Neural crest cell (in vitro differentiated cells): ENCODE data around the gene LONRF2. TPM values are rescaled to one million over a fixed set of nuclear protein-coding genes. Genes with fewer than 3 reads are reported as not detected.

Source experiments
- DNase-seq: peaks from one replicate; pipeline ENCODE4 v3.0.0; 2021; ENCODE audit warnings: low read depth, mixed read lengths, low spot score
- H3K27ac Mint-ChIP-seq: one replicate; pipeline ENCODE4 v1.8.0; 2021; ENCODE audit warnings: mild to moderate bottlenecking, mixed read lengths; ENCODE audit not compliant: unreplicated experiment
- H3K27me3 Mint-ChIP-seq: 2 replicates; pipeline ENCODE4 v1.8.0; 2021; ENCODE audit warnings: low read depth, mild to moderate bottlenecking, mixed read lengths
- H3K36me3 Mint-ChIP-seq: 2 replicates; pipeline ENCODE4 v1.8.0; 2021; ENCODE audit warnings: low read depth, mild to moderate bottlenecking, mixed read lengths
- H3K4me1 Mint-ChIP-seq: 2 replicates; pipeline ENCODE4 v1.8.0; 2021; ENCODE audit warnings: mixed read lengths
- H3K4me3 Mint-ChIP-seq: one replicate; pipeline ENCODE4 v1.8.0; 2021; ENCODE audit warnings: mild to moderate bottlenecking, mixed read lengths
- H3K9me3 Mint-ChIP-seq: 2 replicates; pipeline ENCODE4 v1.8.0; 2021; ENCODE audit warnings: mixed read lengths
- total RNA-seq: library from RNA; stranded (reverse); gene quantifications from 2 replicates; pipeline ENCODE4 v1.2.1, GENCODE V29; 2021
- TF ChIP-seq, protein P1 (sequence below): fragments of 200-600 bp; sonication (generic); conservative IDR thresholded peaks from 2 replicates; pipeline ENCODE4 v1.5.0; 2021; ENCODE audit warnings: antibody characterized with exemption, mild to moderate bottlenecking

LONRF2 gene
- total RNA-seq, 1 donor from 2014 or later = 5.2 TPM

DNA sequence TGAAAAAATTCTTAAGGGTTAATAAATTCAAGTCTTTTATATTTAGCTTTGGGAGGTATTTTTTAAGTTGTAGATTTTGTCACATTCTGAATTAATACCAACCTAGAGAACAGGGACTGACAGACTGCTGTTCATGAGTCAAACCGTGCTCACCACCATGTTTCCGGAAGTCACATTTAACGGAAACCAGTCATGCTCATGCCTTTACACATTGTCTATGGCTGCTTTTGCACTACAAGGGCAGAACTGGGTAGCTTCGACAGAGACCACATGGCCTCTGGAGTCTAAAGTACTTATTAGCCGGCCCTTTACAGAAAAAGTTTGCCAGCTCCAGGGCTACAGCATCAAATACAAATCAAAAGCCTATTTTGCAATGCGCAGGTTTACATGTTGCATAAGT is 33.3 kb downstream of the LONRF2 start:
- Mint-ChIP-seq H3K9me3 (no peaks in the 10 kb centered on the region), H3K4me3 (no peak overlapping the region), H3K4me1 (no peaks in the 10 kb centered on the region), H3K27ac (no peak overlapping the region), H3K36me3 (no peaks in the 10 kb centered on the region), H3K27me3 (no peaks in the 10 kb centered on the region)
- no peak for DNase-seq
- TF ChIP-seq, protein P1, sequence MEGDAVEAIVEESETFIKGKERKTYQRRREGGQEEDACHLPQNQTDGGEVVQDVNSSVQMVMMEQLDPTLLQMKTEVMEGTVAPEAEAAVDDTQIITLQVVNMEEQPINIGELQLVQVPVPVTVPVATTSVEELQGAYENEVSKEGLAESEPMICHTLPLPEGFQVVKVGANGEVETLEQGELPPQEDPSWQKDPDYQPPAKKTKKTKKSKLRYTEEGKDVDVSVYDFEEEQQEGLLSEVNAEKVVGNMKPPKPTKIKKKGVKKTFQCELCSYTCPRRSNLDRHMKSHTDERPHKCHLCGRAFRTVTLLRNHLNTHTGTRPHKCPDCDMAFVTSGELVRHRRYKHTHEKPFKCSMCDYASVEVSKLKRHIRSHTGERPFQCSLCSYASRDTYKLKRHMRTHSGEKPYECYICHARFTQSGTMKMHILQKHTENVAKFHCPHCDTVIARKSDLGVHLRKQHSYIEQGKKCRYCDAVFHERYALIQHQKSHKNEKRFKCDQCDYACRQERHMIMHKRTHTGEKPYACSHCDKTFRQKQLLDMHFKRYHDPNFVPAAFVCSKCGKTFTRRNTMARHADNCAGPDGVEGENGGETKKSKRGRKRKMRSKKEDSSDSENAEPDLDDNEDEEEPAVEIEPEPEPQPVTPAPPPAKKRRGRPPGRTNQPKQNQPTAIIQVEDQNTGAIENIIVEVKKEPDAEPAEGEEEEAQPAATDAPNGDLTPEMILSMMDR = no peak

GRCh38 chr2:100286318-100286717 is 36.0 kb downstream of the LONRF2 start:
- DNase-seq = no peak
- Mint-ChIP-seq H3K27ac (no peak overlapping the region), H3K9me3 (no peaks in the 10 kb centered on the region), H3K36me3 (no peaks in the 10 kb centered on the region), H3K4me1 (peaks cover 11% of the 10 kb centered on the region), H3K27me3 (no peaks in the 10 kb centered on the region), H3K4me3 (no peak overlapping the region)
- TF ChIP-seq, protein P1 = no peak

DNA sequence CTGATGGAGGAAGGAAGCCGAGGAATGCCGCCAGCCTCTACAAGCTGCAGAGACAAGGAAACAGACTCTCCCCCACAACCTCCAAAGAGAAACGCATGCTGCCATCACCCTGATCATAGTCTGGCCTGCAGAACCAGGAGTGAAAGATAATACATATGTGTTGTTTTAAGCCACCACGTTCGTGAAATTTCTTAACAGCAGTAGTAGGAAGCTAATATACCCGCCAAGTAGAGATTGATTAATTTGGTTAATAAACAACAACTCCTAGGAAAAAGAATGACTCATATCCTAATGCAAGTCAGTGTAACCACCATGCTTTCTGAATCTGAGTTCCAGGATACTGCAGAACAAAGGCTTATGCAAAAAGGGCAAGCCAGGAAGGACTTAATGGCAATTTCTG is 36.6 kb downstream of the LONRF2 start:
- TF ChIP-seq, protein P1 = no peak
- no peak overlapping the region for H3K27ac Mint-ChIP-seq
- H3K4me1 Mint-ChIP-seq = peaks cover 15% of the 10 kb centered on the region
- H3K36me3 Mint-ChIP-seq = no peaks in the 10 kb centered on the region
- no peak for DNase-seq
- no peak overlapping the region for H3K4me3 Mint-ChIP-seq
- H3K9me3 Mint-ChIP-seq = no peaks in the 10 kb centered on the region
- H3K27me3 Mint-ChIP-seq = no peaks in the 10 kb centered on the region

DNA sequence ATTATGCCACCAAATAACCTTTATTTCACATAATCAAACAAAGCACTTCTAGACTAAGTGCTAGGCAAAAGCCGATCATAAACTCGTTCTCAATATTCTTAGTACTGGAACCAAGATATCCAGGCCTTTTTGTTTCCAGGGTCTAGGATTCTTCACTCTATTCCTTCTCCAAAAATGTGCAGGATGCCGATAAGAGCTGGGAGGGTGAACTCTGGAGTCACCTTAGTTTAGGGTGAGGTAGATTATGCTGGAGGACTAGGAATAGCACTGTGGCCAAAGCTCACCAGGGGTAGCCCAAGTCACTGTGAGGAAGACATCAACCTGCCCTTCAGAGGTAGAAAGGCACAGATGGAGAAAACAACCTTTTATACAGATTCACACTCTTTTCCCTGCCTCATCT is 37.3 kb downstream of the LONRF2 start:
- Mint-ChIP-seq H3K4me1 (peaks cover 15% of the 10 kb centered on the region), H3K4me3 (no peak overlapping the region), H3K27ac (no peak overlapping the region), H3K36me3 (no peaks in the 10 kb centered on the region), H3K27me3 (no peaks in the 10 kb centered on the region), H3K9me3 (no peaks in the 10 kb centered on the region)
- DNase-seq = no peak
- TF ChIP-seq, protein P1 = no peak

DNA sequence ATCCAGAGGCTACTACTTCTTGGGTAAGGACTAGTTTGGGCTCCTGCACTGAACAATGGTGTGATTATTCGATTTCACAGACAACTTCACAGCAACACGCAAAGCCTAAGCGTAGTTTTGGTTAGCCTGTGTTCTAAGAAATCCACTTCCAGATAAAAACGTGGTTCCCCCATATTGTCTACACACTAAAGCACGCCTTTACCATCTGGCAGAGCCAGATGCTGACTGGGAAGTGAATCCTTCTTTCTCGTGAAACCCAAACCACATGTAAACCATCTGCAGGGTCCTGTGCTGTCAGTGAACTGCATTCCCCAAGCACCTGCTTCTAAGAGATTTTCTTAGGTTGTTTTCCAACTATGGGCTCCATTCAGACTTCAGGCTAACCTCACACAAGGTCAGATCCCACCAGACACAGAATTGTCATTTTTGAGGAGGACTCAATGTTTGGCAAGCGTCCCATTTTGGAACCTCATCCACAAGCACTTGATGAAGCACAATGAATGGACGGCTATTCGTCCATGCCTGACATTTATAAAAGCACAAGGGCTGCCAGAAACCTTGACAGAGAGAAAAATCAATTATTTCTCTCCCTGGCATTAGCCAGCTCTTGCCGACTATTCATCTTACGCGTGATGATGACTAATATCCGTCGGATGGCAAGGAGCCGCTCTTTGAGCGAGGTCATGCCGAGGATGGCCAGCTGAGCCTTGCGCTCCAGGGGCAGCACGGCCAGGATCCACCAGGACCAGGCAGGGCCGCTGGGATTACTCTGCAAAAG is 38.4 kb downstream of the LONRF2 start:
- no peaks in the 10 kb centered on the region for H3K9me3 Mint-ChIP-seq
- TF ChIP-seq, protein P1 = no peak
- no peak overlapping the region for H3K4me3 Mint-ChIP-seq
- DNase-seq = no peak
- H3K27me3 Mint-ChIP-seq = no peaks in the 10 kb centered on the region
- H3K36me3 Mint-ChIP-seq = peaks cover 3% of the 10 kb centered on the region
- peaks cover 15% of the 10 kb centered on the region for H3K4me1 Mint-ChIP-seq
- H3K27ac Mint-ChIP-seq = no peak overlapping the region
